Keratinocyte (primary cell): Measurements from ENCODE around the gene BLOC1S6. TPM values are rescaled to one million over a fixed set of nuclear protein-coding genes. Genes with fewer than 3 reads are reported as not detected.

Experiments used
- DNase-seq: peaks from one replicate; pipeline ENCODE4 v3.0.0-alpha.2; 2011; ENCODE audit warnings: low read depth, missing footprints, low spot score
- FAIRE-seq: peaks from 2 replicates; lab custom pipeline; 2011; peaks lifted over from hg19 to GRCh38; lab: Jason Lieb, UNC
- H2AFZ ChIP-seq: 2 replicates; pipeline ENCODE4 v1.6.0; 2012; ENCODE audit warnings: low read length, control low read depth, inconsistent platforms; ENCODE audit not compliant: control insufficient read depth
- H3K27ac ChIP-seq: 2 replicates; pipeline ENCODE4 v1.5.1; 2011; ENCODE audit warnings: low read length; ENCODE audit not compliant: control insufficient read depth, insufficient read depth
- H3K27me3 ChIP-seq: 3 replicates; pipeline ENCODE4 v1.6.0; 2011; ENCODE audit warnings: low read length; ENCODE audit not compliant: control insufficient read depth, insufficient read depth; ENCODE audit errors: extremely low read depth
- H3K36me3 ChIP-seq, 2 experiments: 2 replicates in 1 of 2; 3 replicates in 1 of 2; pipeline ENCODE4 v1.5.1; 2011; ENCODE audit warnings: low read length in 2 of 2, mild to moderate bottlenecking in 1 of 2; ENCODE audit not compliant: control insufficient read depth in 2 of 2, insufficient read depth in 2 of 2; ENCODE audit errors: extremely low read depth in 1 of 2
- H3K4me1 ChIP-seq: 3 replicates; pipeline ENCODE4 v1.5.1; 2011; ENCODE audit warnings: low read length; ENCODE audit not compliant: control insufficient read depth, insufficient read depth; ENCODE audit errors: extremely low read depth
- H3K4me2 ChIP-seq: 3 replicates; pipeline ENCODE4 v1.6.0; 2011; ENCODE audit warnings: low read depth, low read length; ENCODE audit not compliant: control insufficient read depth, insufficient read depth; ENCODE audit errors: extremely low read depth
- H3K4me3 ChIP-seq, 3 experiments: fragments of 200-600 bp in 1 of 3; sonication (generic) in 1 of 3; 2 replicates in 2 of 3; 3 replicates in 1 of 3; pipeline ENCODE4 v1.5.1; 2011 to 2016; ENCODE audit warnings: low read length in 3 of 3, mild to moderate bottlenecking in 3 of 3, control low read depth in 2 of 3, inconsistent platforms in 1 of 3, low read depth in 1 of 3, mixed read lengths in 1 of 3, mixed run types in 1 of 3, moderate library complexity in 1 of 3; ENCODE audit not compliant: control insufficient read depth in 2 of 3, insufficient read depth in 2 of 3; ENCODE audit errors: extremely low read depth in 1 of 3
- H3K79me2 ChIP-seq: 2 replicates; pipeline ENCODE4 v1.6.0; 2012; ENCODE audit warnings: low read length; ENCODE audit not compliant: control insufficient read depth, insufficient read depth
- H3K9ac ChIP-seq: 3 replicates; pipeline ENCODE4 v1.6.0; 2011; ENCODE audit warnings: low read length; ENCODE audit not compliant: control insufficient read depth, insufficient read depth; ENCODE audit errors: extremely low read depth
- H3K9me1 ChIP-seq: 3 replicates; pipeline ENCODE4 v1.6.0; 2011; ENCODE audit warnings: low read length; ENCODE audit not compliant: control insufficient read depth, insufficient read depth; ENCODE audit errors: extremely low read depth
- H3K9me3 ChIP-seq: 2 replicates; pipeline ENCODE4 v1.5.1; 2012; ENCODE audit warnings: low read depth, low read length; ENCODE audit not compliant: control insufficient read depth
- H4K20me1 ChIP-seq: 3 replicates; pipeline ENCODE4 v1.6.0; 2011; ENCODE audit warnings: low read length; ENCODE audit not compliant: control insufficient read depth, insufficient read depth; ENCODE audit errors: extremely low read depth
- EZH2 ChIP-seq: IDR thresholded peaks from one replicate; pipeline ENCODE4 v1.6.1; 2012; ENCODE audit warnings: inconsistent platforms, mild to moderate bottlenecking, low read length, moderate library complexity
- dilution Hi-C: fragments of 300-500 bp; cut with MboI; formaldehyde crosslinking; loops from one replicate; pipeline ENCODE4 v1.7.0; 2020; ENCODE audit warnings: low sequenced_read_pairs; ENCODE audit not compliant: extremely low pct_ligation_motif_present
- polyA plus RNA-seq, 5 experiments: library from polyadenylated mRNA; depleted of rRNA in 3 of 5; stranded (reverse) in 3 of 5; stranded (forward) in 1 of 5; unstranded in 1 of 5; fragments of >200 nt; gene quantifications; 1 replicate in 1 of 5; 2 replicates in 3 of 5; 3 replicates in 1 of 5; pipeline versions ENCODE4 v1.2.1 to v1.2.3, GENCODE V29; 2011 to 2012; ENCODE audit warnings: missing spikeins in 2 of 5, low read depth in 1 of 5, low replicate concordance in 1 of 5
- TF ChIP-seq, protein P1 (sequence below), 3 experiments: IDR thresholded peaks in 1 of 3; conservative IDR thresholded peaks in 1 of 3; optimal IDR thresholded peaks in 1 of 3; 2 replicates in 2 of 3; 3 replicates in 1 of 3; pipeline versions ENCODE3 to v1.5.1; 2011; ENCODE audit warnings: low read length in 3 of 3, mild to moderate bottlenecking in 3 of 3, moderate library complexity in 2 of 3, control low read depth in 1 of 3, inconsistent platforms in 1 of 3; ENCODE audit not compliant: insufficient read depth in 2 of 3; ENCODE audit errors: extremely low read depth in 1 of 3

The BLOC1S6 gene
- polyA plus RNA-seq, 1 donor (not counting 4 experiments of a cell fraction or from before 2014, with no cell fraction given) = 15.5 TPM

DNA sequence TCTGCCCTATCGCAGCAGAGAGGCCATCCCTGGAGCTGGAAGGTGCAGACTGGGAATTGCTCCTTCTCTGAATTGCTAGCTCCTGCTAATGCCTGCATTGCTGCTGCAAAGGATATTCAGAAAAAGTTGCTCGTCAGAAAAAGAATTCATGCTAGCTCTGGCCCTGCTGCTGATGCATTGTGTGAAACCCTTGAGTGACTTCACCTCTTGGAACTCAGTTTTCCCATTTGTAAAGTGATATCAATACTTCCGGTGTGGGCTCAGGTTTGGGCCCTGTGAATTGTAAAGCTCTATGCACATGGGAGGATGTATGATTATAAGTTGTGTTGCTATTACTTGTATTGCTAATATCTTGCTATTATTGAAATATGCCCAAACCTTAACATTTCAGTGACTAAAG is 59.0 kb downstream of the BLOC1S6 start:
- DNase-seq (no peak), FAIRE-seq (peak; percentile 75)
- no peaks in the 10 kb centered on the region for H4K20me1 ChIP-seq
- H3K79me2 ChIP-seq = peaks cover 65% of the 10 kb centered on the region
- H2AFZ ChIP-seq = no peak overlapping the region
- peak overlapping the region; percentile 67 for H3K4me2 ChIP-seq
- H3K4me1 ChIP-seq = peaks cover 52% of the 10 kb centered on the region
- no peak for TF ChIP-seq EZH2
- TF ChIP-seq, protein P1, sequence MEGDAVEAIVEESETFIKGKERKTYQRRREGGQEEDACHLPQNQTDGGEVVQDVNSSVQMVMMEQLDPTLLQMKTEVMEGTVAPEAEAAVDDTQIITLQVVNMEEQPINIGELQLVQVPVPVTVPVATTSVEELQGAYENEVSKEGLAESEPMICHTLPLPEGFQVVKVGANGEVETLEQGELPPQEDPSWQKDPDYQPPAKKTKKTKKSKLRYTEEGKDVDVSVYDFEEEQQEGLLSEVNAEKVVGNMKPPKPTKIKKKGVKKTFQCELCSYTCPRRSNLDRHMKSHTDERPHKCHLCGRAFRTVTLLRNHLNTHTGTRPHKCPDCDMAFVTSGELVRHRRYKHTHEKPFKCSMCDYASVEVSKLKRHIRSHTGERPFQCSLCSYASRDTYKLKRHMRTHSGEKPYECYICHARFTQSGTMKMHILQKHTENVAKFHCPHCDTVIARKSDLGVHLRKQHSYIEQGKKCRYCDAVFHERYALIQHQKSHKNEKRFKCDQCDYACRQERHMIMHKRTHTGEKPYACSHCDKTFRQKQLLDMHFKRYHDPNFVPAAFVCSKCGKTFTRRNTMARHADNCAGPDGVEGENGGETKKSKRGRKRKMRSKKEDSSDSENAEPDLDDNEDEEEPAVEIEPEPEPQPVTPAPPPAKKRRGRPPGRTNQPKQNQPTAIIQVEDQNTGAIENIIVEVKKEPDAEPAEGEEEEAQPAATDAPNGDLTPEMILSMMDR (optimal IDR thresholded peaks at IDR 0.05 in 1 of 3, IDR thresholded peaks at IDR 0.05 in 1 of 3, conservative IDR thresholded peaks at IDR 0.05 in 1 of 3; ENCODE audit: extremely low read depth in 1 of 3, insufficient read depth in 2 of 3, low read length in 3 of 3) = no peak
- peaks cover 3% of the 10 kb centered on the region for H3K9me1 ChIP-seq
- H3K9me3 ChIP-seq = no peaks in the 10 kb centered on the region
- H3K4me3 ChIP-seq = no peak overlapping the region
- H3K9ac ChIP-seq = peak overlapping the region; percentile 40
- no peaks in the 10 kb centered on the region for H3K27me3 ChIP-seq
- dilution Hi-C loops = no loop called here
- H3K36me3 ChIP-seq = peaks cover 1 to 4% of the 10 kb centered on the region in 2 experiments
- H3K27ac ChIP-seq = peak overlapping the region; percentile 82

- no peak overlapping the region for H3K4me3 ChIP-seq
- H2AFZ ChIP-seq = no peak overlapping the region
- no peaks in the 10 kb centered on the region for H3K27me3 ChIP-seq
- dilution Hi-C loops = no loop called here
- H4K20me1 ChIP-seq = no peaks in the 10 kb centered on the region
- H3K9me1 ChIP-seq = peaks cover 3% of the 10 kb centered on the region
- H3K79me2 ChIP-seq = peaks cover 78% of the 10 kb centered on the region
- peak overlapping the region; percentile 0 for H3K27ac ChIP-seq
- FAIRE-seq (no peak), DNase-seq (no peak)
- H3K9me3 ChIP-seq = no peaks in the 10 kb centered on the region
- TF ChIP-seq EZH2 = no peak
- TF ChIP-seq, protein P1 (optimal IDR thresholded peaks at IDR 0.05 in 1 of 3, IDR thresholded peaks at IDR 0.05 in 1 of 3, conservative IDR thresholded peaks at IDR 0.05 in 1 of 3; ENCODE audit: extremely low read depth in 1 of 3, insufficient read depth in 2 of 3, low read length in 3 of 3) = no peak
- peaks cover 1 to 4% of the 10 kb centered on the region in 2 experiments for H3K36me3 ChIP-seq
- H3K4me2 ChIP-seq = no peak overlapping the region
- peaks cover 36% of the 10 kb centered on the region for H3K4me1 ChIP-seq
- no peak overlapping the region for H3K9ac ChIP-seq
Observed at GRCh38 chr15:45647828-45648227, 60.6 kb downstream of the BLOC1S6 start.
